Body of pancreas (tissue), 4 donors: ENCODE results near the gene LGALS4. TPM values are rescaled to one million over a fixed set of nuclear protein-coding genes. Genes with fewer than 3 reads are reported as not detected.

Experiments
- ATAC-seq: fragments of 150-250 bp; one replicate; pipeline ENCODE4 v1.9.1; 2016
- DNase-seq, 4 donors: peaks; one replicate each; pipeline ENCODE4 v3.0.0-alpha.2; 2019
- H3K27ac ChIP-seq, 4 donors: fragments of 200-600 bp; sonication (generic); 1 replicate in 3 of 4; 2 replicates in 1 of 4; pipeline versions ENCODE4 v1.5.1 to v1.6.1; 2016 to 2019; ENCODE audit warnings: mild to moderate bottlenecking in 1 of 4, mixed read lengths in 1 of 4, moderate library complexity in 1 of 4
- H3K27me3 ChIP-seq, 2 donors: fragments of 200-600 bp; sonication (generic); one replicate each; pipeline ENCODE4 v1.6.0; 2016; ENCODE audit warnings: mild to moderate bottlenecking in 1 of 2
- H3K36me3 ChIP-seq, 2 donors: fragments of 200-600 bp; sonication (generic); replicated peaks in 1 of 2; 2 replicates each; pipeline ENCODE4 v1.5.1; 2016; ENCODE audit warnings: low read depth in 2 of 2; ENCODE audit not compliant: insufficient read depth in 1 of 2
- H3K4me1 ChIP-seq: fragments of 200-600 bp; sonication (generic); one replicate; pipeline ENCODE4 v1.6.0; 2016
- H3K4me3 ChIP-seq, 2 donors: fragments of 200-600 bp; sonication (generic); 1 replicate in 1 of 2; 2 replicates in 1 of 2; pipeline ENCODE4 v1.5.1; 2016 to 2019
- H3K9me3 ChIP-seq, 3 donors: fragments of 200-600 bp; sonication (generic); 1 replicate in 2 of 3; 2 replicates in 1 of 3; pipeline ENCODE4 v1.5.1; 2016
- POLR2A ChIP-seq, 3 donors: fragments of 450-650 bp; IDR thresholded peaks; one replicate each; pipeline ENCODE4 v1.6.1; 2016; ENCODE audit warnings: antibody characterized with exemption in 3 of 3, mild to moderate bottlenecking in 2 of 3
- WGBS, 2 donors: methylation state at CpG; one replicate each; pipeline ENCODE4 v1.1.5; 2017; 5-methylcytosine and 5-hydroxymethylcytosine counted together
- intact Hi-C: fragments of 100-400 bp; cut with DNase I; formaldehyde crosslinking; loops from one replicate; pipeline ENCODE4 v1.15.1; 2023
- total RNA-seq, 2 donors: library from RNA; depleted of rRNA; stranded (reverse); fragments of >200 nt; gene quantifications; one replicate each; pipeline ENCODE4 v1.1.0, GENCODE V29; 2016
- TF ChIP-seq, protein P1 (sequence below), 7 experiments: fragments of 450-650 bp in 4 of 7; fragments of 200-600 bp in 3 of 7; sonication (generic) in 3 of 7; IDR thresholded peaks; one replicate each; pipeline ENCODE4 v1.5.1; 2016 to 2019; ENCODE audit warnings: antibody characterized with exemption in 7 of 7

LGALS4 gene
- total RNA-seq, 2 donors from 2014 or later: 54.1 to 153 TPM

DNA sequence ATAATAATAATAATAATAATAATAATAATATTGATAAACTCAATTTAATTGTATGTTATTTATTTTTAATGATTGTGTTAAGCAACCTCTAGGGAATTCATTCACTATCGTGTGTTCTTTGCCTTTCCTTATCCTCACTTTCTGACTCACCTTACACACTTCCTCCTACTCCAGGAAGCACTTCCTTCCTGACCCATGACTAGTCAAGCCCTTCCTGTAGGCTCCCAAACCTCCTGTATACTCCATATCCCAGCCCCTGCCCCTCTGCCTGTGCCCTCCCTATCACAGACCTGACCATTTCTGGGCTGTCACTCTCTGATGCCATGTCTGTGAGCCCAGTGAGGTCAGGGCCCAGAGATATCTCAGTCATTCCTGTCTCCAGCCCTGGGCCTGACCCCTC is 7.6 kb downstream of the LGALS4 start:
- ATAC-seq (peak; percentile 15), DNase-seq (no peak)
- no peaks in the 10 kb centered on the region for H3K27me3 ChIP-seq
- WGBS, 2 donors: 54 to 62% methylated on average over 1 of the region's 1 CpG
- no peak overlapping the region for H3K27ac ChIP-seq
- H3K9me3 ChIP-seq: no peaks in the 10 kb centered on the region
- H3K4me3 ChIP-seq: no peak overlapping the region
- H3K36me3 ChIP-seq: no peaks in the 10 kb centered on the region
- intact Hi-C loops: no loop called here
- H3K4me1 ChIP-seq: no peaks in the 10 kb centered on the region
- TF ChIP-seq POLR2A (IDR thresholded peaks at IDR 0.05): no peak
- TF ChIP-seq, protein P1, sequence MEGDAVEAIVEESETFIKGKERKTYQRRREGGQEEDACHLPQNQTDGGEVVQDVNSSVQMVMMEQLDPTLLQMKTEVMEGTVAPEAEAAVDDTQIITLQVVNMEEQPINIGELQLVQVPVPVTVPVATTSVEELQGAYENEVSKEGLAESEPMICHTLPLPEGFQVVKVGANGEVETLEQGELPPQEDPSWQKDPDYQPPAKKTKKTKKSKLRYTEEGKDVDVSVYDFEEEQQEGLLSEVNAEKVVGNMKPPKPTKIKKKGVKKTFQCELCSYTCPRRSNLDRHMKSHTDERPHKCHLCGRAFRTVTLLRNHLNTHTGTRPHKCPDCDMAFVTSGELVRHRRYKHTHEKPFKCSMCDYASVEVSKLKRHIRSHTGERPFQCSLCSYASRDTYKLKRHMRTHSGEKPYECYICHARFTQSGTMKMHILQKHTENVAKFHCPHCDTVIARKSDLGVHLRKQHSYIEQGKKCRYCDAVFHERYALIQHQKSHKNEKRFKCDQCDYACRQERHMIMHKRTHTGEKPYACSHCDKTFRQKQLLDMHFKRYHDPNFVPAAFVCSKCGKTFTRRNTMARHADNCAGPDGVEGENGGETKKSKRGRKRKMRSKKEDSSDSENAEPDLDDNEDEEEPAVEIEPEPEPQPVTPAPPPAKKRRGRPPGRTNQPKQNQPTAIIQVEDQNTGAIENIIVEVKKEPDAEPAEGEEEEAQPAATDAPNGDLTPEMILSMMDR (IDR thresholded peaks at IDR 0.05): no peak

DNA sequence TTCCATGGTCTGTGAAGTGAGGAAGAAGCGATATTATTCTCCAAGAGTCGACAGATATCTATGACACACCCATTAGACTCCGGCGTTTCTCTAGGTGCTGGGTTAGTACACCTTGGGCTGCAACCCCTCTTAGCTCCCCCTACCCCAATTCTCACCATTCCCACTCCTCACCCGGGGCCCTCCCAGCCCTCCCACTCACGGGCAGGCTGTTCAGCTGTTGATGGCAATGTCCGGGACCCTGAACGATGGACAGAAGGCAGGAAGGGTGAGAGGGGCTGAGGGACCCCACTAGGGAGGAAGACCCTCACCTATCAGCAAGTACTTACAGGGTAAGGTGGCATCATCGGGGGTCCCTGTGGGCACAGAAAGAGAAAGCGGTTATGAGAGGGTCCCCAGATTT is 9.2 kb downstream of the LGALS4 start:
- TF ChIP-seq POLR2A (IDR thresholded peaks at IDR 0.05): no peak
- TF ChIP-seq, protein P1 (IDR thresholded peaks at IDR 0.05): no peak
- intact Hi-C loops: no loop called here
- H3K27me3 ChIP-seq: no peaks in the 10 kb centered on the region
- ATAC-seq (no peak), DNase-seq (no peak)
- WGBS, 2 donors: 80 to 88% methylated on average over 9 to 10 of the region's 10 CpGs
- no peak overlapping the region for H3K4me3 ChIP-seq
- H3K9me3 ChIP-seq: no peaks in the 10 kb centered on the region
- H3K27ac ChIP-seq: no peak overlapping the region
- no peaks in the 10 kb centered on the region for H3K36me3 ChIP-seq
- H3K4me1 ChIP-seq: no peaks in the 10 kb centered on the region

DNA sequence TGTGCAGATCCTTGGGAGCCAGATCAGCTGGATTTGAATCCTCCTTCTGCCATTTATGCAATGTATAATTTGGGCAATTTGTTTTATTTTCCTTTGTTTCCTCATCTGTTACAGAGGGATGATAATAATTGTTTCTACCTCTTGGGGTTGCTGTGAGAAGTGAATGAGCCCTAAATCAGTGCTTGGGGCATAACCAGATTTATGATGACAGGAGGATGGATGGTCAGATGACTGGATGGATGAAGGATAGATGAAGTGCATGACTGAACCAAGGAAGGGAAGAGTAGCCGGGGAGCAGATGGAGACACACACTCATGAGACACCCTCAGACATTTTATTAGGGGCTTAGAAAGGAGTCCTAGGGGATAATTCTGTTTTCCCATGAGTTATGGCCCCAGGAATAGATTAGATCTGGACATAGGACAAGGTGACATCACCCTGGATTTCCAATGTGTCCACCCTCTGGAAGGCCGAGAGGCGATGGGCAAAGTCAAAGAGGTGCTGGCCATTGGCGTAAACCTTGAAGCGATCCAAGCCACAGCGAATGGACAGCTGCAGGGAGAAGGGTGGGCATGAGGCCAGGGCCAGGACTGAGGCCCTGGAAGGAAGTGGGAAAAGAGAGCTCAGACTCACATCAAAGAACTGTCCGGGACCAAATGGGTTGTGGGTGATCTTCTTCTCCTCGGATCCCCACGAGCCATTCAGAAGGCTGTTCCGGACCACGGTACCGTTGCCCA is 11.2 kb downstream of the LGALS4 start:
- WGBS, 2 donors: 91 to 94% methylated on average over 12 of the region's 12 CpGs
- H3K27me3 ChIP-seq: no peaks in the 10 kb centered on the region
- no peak for TF ChIP-seq POLR2A (IDR thresholded peaks at IDR 0.05)
- TF ChIP-seq, protein P1 (IDR thresholded peaks at IDR 0.05): no peak
- intact Hi-C loops: no loop called here
- ATAC-seq (no peak), DNase-seq (no peak)
- no peak overlapping the region for H3K27ac ChIP-seq
- H3K36me3 ChIP-seq: no peaks in the 10 kb centered on the region
- no peaks in the 10 kb centered on the region for H3K4me1 ChIP-seq
- H3K9me3 ChIP-seq: no peaks in the 10 kb centered on the region
- H3K4me3 ChIP-seq: no peak overlapping the region

DNA sequence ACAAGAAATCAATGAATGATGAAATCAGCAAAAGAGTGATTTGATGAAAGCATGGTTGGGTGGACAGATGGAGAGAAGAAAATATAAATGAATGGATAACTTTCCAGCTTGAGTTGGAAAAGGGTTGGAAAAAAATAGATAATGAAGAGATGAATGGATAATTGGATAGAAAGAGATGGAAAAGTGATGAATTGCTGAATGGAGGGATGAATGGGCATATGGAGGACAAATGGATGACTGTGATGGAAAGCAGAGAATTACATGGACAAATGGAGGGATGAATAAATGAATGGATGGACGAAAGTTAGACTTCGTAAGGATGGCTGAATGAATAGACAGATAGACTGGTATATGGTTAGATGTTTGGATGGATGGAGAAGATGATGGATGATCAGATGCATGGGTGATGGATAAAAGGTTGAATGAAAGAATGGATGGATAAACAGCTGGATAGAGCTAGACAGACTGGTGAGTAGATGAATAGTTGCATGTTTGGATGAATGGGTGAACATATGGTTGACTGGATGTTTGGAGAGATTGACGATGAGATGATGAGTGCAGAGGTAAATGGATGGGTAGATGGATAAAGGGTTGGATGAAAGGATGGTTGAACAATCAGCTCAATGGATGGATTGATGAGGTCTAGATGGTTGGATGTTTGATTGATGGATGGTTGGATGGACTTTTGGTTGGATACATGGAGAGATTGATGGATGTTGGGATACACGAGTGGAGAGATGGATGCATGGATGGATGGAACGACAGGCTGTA is 12.0 kb downstream of the LGALS4 start:
- TF ChIP-seq, protein P1 (IDR thresholded peaks at IDR 0.05): no peak
- no peak for TF ChIP-seq POLR2A (IDR thresholded peaks at IDR 0.05)
- Histone ChIP-seq H3K9me3 (no peaks in the 10 kb centered on the region), H3K27ac (no peak overlapping the region), H3K4me1 (no peaks in the 10 kb centered on the region), H3K27me3 (no peaks in the 10 kb centered on the region), H3K36me3 (no peaks in the 10 kb centered on the region), H3K4me3 (no peak overlapping the region)
- 79 to 85% methylated on average over 5 of the region's 5 CpGs for WGBS, 2 donors
- intact Hi-C loops: no loop called here
- ATAC-seq (no peak), DNase-seq (no peak)
